GM21423 (cell line): ENCODE measurements around the gene JSRP1.

Experiments used
- ATAC-seq: cut with Tn5 transposase; IDR thresholded peaks from one replicate; pipeline ENCODE4 v1.9.1; 2021; ENCODE audit warnings: mild to moderate bottlenecking, moderate library complexity; ENCODE audit not compliant: unreplicated experiment

Gene JSRP1

GRCh38 chr19:2247433-2248101 lies 8.7 kb downstream of the JSRP1 start:
- ATAC-seq, result no peak

- ATAC-seq, result no peak
Measured at GRCh38 chr19:2246801-2247361, 9.3 kb downstream of the JSRP1 start.

- no peak for ATAC-seq
Measured at GRCh38 chr19:2246014-2246620, 10.1 kb downstream of the JSRP1 start.

- no peak for ATAC-seq
Measured at GRCh38 chr19:2245273-2245672, 10.9 kb downstream of the JSRP1 start.

- ATAC-seq, result no peak
Measured at GRCh38 chr19:2244486-2244885, 11.7 kb downstream of the JSRP1 start.

- no peak for ATAC-seq
Measured at GRCh38 chr19:2244125-2244411, 12.1 kb downstream of the JSRP1 start.

GRCh38 chr19:2243274-2244124 lies 12.7 kb downstream of the JSRP1 start:
- no peak for ATAC-seq

GRCh38 chr19:2242816-2243215 lies 13.4 kb downstream of the JSRP1 start:
- ATAC-seq, result no peak

- no peak for ATAC-seq
Measured at GRCh38 chr19:2242092-2242537, 14.1 kb downstream of the JSRP1 start.

GRCh38 chr19:2240881-2241760 lies 15.1 kb downstream of the JSRP1 start:
- ATAC-seq, result no peak

- no peak for ATAC-seq
Measured at GRCh38 chr19:2239771-2240770, 16.1 kb downstream of the JSRP1 start.

- no peak for ATAC-seq
Measured at GRCh38 chr19:2239173-2239572, 17.0 kb downstream of the JSRP1 start.

- no peak for ATAC-seq
Measured at GRCh38 chr19:2237869-2238153, 18.4 kb downstream of the JSRP1 start.

GRCh38 chr19:2237051-2237868 lies 19.0 kb downstream of the JSRP1 start:
- no peak for ATAC-seq

- peak; percentile 62 for ATAC-seq
Measured at GRCh38 chr19:2236314-2237050, 19.7 kb downstream of the JSRP1 start, which contains the start of the genes PLEKHJ1 and SF3A2. PLEKHJ1 (minus strand) TSS chr19:2236329; CDS start chr19:2236248, 81 bp downstream. SF3A2 (plus strand) TSS chr19:2236824; CDS start chr19:2243419, 6,595 bp downstream.

- no peak for ATAC-seq
Measured at GRCh38 chr19:2236064-2236313, 20.2 kb downstream of the JSRP1 start.

GRCh38 chr19:2235381-2236063 lies 20.7 kb downstream of the JSRP1 start:
- ATAC-seq, result peak; percentile 5

- no peak for ATAC-seq
Measured at GRCh38 chr19:2234996-2235380, 21.2 kb downstream of the JSRP1 start.
